ENCODE results near the gene URM1.

DNA sequence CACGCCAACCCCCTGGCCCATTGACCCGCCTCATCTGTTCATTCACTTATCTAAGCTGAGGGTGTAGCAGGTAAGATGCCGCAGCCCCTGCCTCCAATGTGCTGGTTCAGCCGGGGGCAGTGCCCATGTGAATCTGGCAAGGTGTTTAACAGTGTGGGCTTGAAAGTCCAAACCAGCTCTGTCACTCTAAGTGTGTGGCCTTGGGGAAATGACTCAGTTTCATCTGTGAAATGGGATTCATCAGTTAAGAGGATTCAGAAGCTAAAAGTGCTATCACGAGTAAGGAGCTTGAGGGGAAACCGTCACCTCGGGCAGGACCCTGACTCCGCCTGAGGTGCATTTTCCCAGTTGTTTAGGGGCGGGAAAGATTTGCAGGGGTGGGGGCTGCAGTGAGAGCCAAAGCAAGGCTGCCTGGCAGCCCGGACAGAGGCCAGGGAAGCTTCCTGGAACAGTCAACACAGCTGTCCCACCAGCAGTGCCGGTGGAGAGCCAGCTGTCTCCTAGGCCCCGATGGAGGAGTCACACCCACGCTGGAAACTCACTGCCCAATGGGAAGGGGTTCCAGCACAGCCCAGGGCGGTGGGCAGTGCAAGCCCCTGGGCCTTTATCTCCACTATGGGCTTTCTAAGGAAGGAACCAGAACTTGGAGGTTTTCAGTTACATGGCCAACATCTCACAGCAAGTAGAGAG is 9.7 kb upstream of the URM1 start:
- no peak for TF ChIP-seq POLR2AphosphoS5 (IDR thresholded peaks at IDR 0.05)
- no peak for TF ChIP-seq POLR2A (IDR thresholded peaks at IDR 0.05)

All from upper lobe of left lung (tissue), 4 donors.